Esophagus (tissue), 2 donors: ENCODE results near the gene UHRF1. TPM values are rescaled to one million over a fixed set of nuclear protein-coding genes. Genes with fewer than 3 reads are reported as not detected.
"Not testable (repeated sequence)": the region's sequence is repeated elsewhere in the genome, so short reads cannot be mapped to it uniquely, and the experiment has no call there.

Source experiments
- H3K27ac ChIP-seq, 2 donors: one replicate each; pipeline ENCODE4 v1.5.1; 2013; ENCODE audit warnings: low read depth in 2 of 2, mild to moderate bottlenecking in 2 of 2, inconsistent platforms in 1 of 2, low read length in 1 of 2, moderate library complexity in 1 of 2
- H3K27me3 ChIP-seq, 2 donors: one replicate each; pipeline ENCODE4 v1.6.1; 2013; ENCODE audit warnings: low read length in 2 of 2, control low read depth in 1 of 2, mild to moderate bottlenecking in 1 of 2; ENCODE audit not compliant: insufficient read depth in 2 of 2, control insufficient read depth in 1 of 2
- H3K36me3 ChIP-seq, 2 donors: one replicate each; pipeline ENCODE4 v1.6.1; 2013; ENCODE audit warnings: low read length in 1 of 2; ENCODE audit not compliant: control insufficient read depth in 2 of 2, insufficient read depth in 2 of 2
- H3K4me1 ChIP-seq, 2 donors: one replicate each; pipeline ENCODE4 v1.6.1; 2013; ENCODE audit warnings: low read length in 1 of 2; ENCODE audit not compliant: control insufficient read depth in 2 of 2, insufficient read depth in 2 of 2
- H3K4me3 ChIP-seq, 2 donors: one replicate each; pipeline ENCODE4 v1.5.1; 2013; ENCODE audit warnings: low read length in 2 of 2, mild to moderate bottlenecking in 2 of 2, low read depth in 1 of 2, moderate library complexity in 1 of 2
- H3K9me3 ChIP-seq, 2 donors: one replicate each; pipeline ENCODE4 v1.6.1; 2013; ENCODE audit warnings: mild to moderate bottlenecking in 2 of 2, low read depth in 1 of 2, low read length in 1 of 2, moderate library complexity in 1 of 2; ENCODE audit not compliant: control insufficient read depth in 2 of 2, insufficient read depth in 1 of 2
- WGBS, 2 donors: extraction: QIAGEN DNeasy Blood & Tissue Kit; methylation state at CpG; one replicate each; pipeline ENCODE4 v1.1.7; 2013; 5-methylcytosine and 5-hydroxymethylcytosine counted together
- polyA plus RNA-seq, 2 donors: library from polyadenylated mRNA; stranded (reverse); fragments of 200-250 nt; gene quantifications; one replicate each; pipeline ENCODE4 v1.2.3, GENCODE V29; 2013
- donor health status: healthy with polysubstance abuse.
- donor health status: Bipolar disorder and iron deficiency.

Gene UHRF1
- polyA plus RNA-seq, 2 donors: 7.8 to 10.0 TPM

GRCh38 chr19:4975601-4976000 is 66.3 kb downstream of the UHRF1 start:
- H3K36me3 ChIP-seq, H3K27me3 ChIP-seq, H3K9me3 ChIP-seq, H3K4me3 ChIP-seq: not testable (repeated sequence)
- H3K4me1 ChIP-seq: peaks cover 12 to 40% of the 10 kb centered on the region in 2 donors
- 72 to 88% methylated on average over 13 of the region's 13 CpGs for WGBS, 2 donors
- peak overlapping the region; percentile 89 to 95 for H3K27ac ChIP-seq

GRCh38 chr19:4976401-4977298 is 67.3 kb downstream of the UHRF1 start:
- H3K27me3 ChIP-seq: no peaks in the 10 kb centered on the region
- peaks cover 0 to 15% of the 10 kb centered on the region in 2 donors for H3K36me3 ChIP-seq
- H3K4me3 ChIP-seq: no peak overlapping the region
- H3K27ac ChIP-seq: peak overlapping the region; percentile 89 to 95
- WGBS, 2 donors: 23 to 46% methylated on average over 33 of the region's 33 CpGs
- H3K9me3 ChIP-seq: no peaks in the 10 kb centered on the region
- peaks cover 9 to 34% of the 10 kb centered on the region in 2 donors for H3K4me1 ChIP-seq

- Histone ChIP-seq H3K4me1 (peaks cover 4 to 26% of the 10 kb centered on the region in 2 donors), H3K4me3 (no peak overlapping the region)
Observed at GRCh38 chr19:4977299-4978174, 68.2 kb downstream of the UHRF1 start.

GRCh38 chr19:4979211-4979807 is 70.0 kb downstream of the UHRF1 start:
- H3K4me3 ChIP-seq: no peak overlapping the region
- peak overlapping the region in 1 of 2 donors; percentile 16 for H3K27ac ChIP-seq
- H3K36me3 ChIP-seq: peaks cover 0 to 17% of the 10 kb centered on the region in 2 donors
- H3K9me3 ChIP-seq: no peaks in the 10 kb centered on the region
- H3K4me1 ChIP-seq: peaks cover 4 to 22% of the 10 kb centered on the region in 2 donors
- WGBS, 2 donors: 79 to 87% methylated on average over 8 of the region's 8 CpGs
- H3K27me3 ChIP-seq: no peaks in the 10 kb centered on the region

More at GRCh38 chr19:4977299-4978174, 68.2 kb downstream of the UHRF1 start:
- Histone ChIP-seq H3K9me3 (no peaks in the 10 kb centered on the region), H3K36me3 (peaks cover 0 to 15% of the 10 kb centered on the region in 2 donors), H3K27me3 (no peaks in the 10 kb centered on the region), H3K27ac (peak overlapping the region; percentile 76 to 79)
- 47 to 58% methylated on average over 35 to 36 of the region's 36 CpGs for WGBS, 2 donors

- Histone ChIP-seq H3K27ac (no peak overlapping the region), H3K4me3 (no peak overlapping the region), H3K36me3 (peaks cover 0 to 17% of the 10 kb centered on the region in 2 donors), H3K9me3 (no peaks in the 10 kb centered on the region), H3K27me3 (no peaks in the 10 kb centered on the region), H3K4me1 (peaks cover 4 to 20% of the 10 kb centered on the region in 2 donors)
- 70 to 82% methylated on average over 3 of the region's 3 CpGs for WGBS, 2 donors
Observed at GRCh38 chr19:4980067-4980466, 70.8 kb downstream of the UHRF1 start.

GRCh38 chr19:4980838-4981680 is 71.8 kb downstream of the UHRF1 start:
- Histone ChIP-seq H3K4me1 (peaks cover 4 to 20% of the 10 kb centered on the region in 2 donors), H3K9me3 (no peaks in the 10 kb centered on the region), H3K36me3 (peaks cover 0 to 17% of the 10 kb centered on the region in 2 donors), H3K4me3 (no peak overlapping the region), H3K27me3 (no peaks in the 10 kb centered on the region), H3K27ac (no peak overlapping the region)
- 75 to 88% methylated on average over 26 to 27 of the region's 27 CpGs for WGBS, 2 donors

GRCh38 chr19:4981681-4981958 is 72.3 kb downstream of the UHRF1 start:
- Histone ChIP-seq H3K4me1 (peaks cover 4 to 20% of the 10 kb centered on the region in 2 donors), H3K4me3 (no peak overlapping the region), H3K27ac (no peak overlapping the region), H3K36me3 (peaks cover 0 to 23% of the 10 kb centered on the region in 2 donors), H3K9me3 (no peaks in the 10 kb centered on the region), H3K27me3 (no peaks in the 10 kb centered on the region)
- 78 to 86% methylated on average over 3 of the region's 3 CpGs for WGBS, 2 donors

- Histone ChIP-seq H3K4me1 (peaks cover 4 to 8% of the 10 kb centered on the region in 2 donors), H3K27ac (no peak overlapping the region), H3K9me3 (no peaks in the 10 kb centered on the region), H3K36me3 (peaks cover 0 to 17% of the 10 kb centered on the region in 2 donors), H3K27me3 (no peaks in the 10 kb centered on the region), H3K4me3 (no peak overlapping the region)
- 82 to 86% methylated on average over 23 of the region's 23 CpGs for WGBS, 2 donors
Observed at GRCh38 chr19:4983346-4984105, 74.2 kb downstream of the UHRF1 start.
